ENCODE measurements around the gene LCLAT1.

Gene LCLAT1

GRCh38 chr2:30514848-30515435, 67.9 kb downstream of the LCLAT1 start:
- no peak for DNase-seq (ENCODE audit: low read depth, low spot score)

- DNase-seq (ENCODE audit: low read depth, low spot score) = no peak
Observed at GRCh38 chr2:30516166-30516565, 69.1 kb downstream of the LCLAT1 start.

GRCh38 chr2:30519796-30520195, 72.8 kb downstream of the LCLAT1 start:
- DNase-seq (ENCODE audit: low read depth, low spot score) = no peak

GRCh38 chr2:30522421-30522820, 75.4 kb downstream of the LCLAT1 start:
- DNase-seq (ENCODE audit: low read depth, low spot score) = no peak

- DNase-seq (ENCODE audit: low read depth, low spot score) = no peak
Observed at GRCh38 chr2:30527411-30527810, 80.4 kb downstream of the LCLAT1 start.

GRCh38 chr2:30527859-30528258, 80.8 kb downstream of the LCLAT1 start:
- DNase-seq (ENCODE audit: low read depth, low spot score) = no peak

- no peak for DNase-seq (ENCODE audit: low read depth, low spot score)
Observed at GRCh38 chr2:30530346-30530745, 83.3 kb downstream of the LCLAT1 start.

GRCh38 chr2:30541680-30542079, 94.6 kb downstream of the LCLAT1 start:
- DNase-seq (ENCODE audit: low read depth, low spot score) = no peak

GRCh38 chr2:30545875-30546274, 98.8 kb downstream of the LCLAT1 start:
- no peak for DNase-seq (ENCODE audit: low read depth, low spot score)

- DNase-seq (ENCODE audit: low read depth, low spot score) = no peak
Observed at GRCh38 chr2:30548386-30548785, 101.3 kb downstream of the LCLAT1 start.

GRCh38 chr2:30549096-30549495, 102.0 kb downstream of the LCLAT1 start:
- DNase-seq (ENCODE audit: low read depth, low spot score) = no peak

GRCh38 chr2:30559544-30560275, 112.7 kb downstream of the LCLAT1 start:
- no peak for DNase-seq (ENCODE audit: low read depth, low spot score)

GRCh38 chr2:30561349-30561748, 114.3 kb downstream of the LCLAT1 start:
- DNase-seq (ENCODE audit: low read depth, low spot score) = no peak

GRCh38 chr2:30565851-30566358, 118.9 kb downstream of the LCLAT1 start:
- no peak for DNase-seq (ENCODE audit: low read depth, low spot score)

- no peak for DNase-seq (ENCODE audit: low read depth, low spot score)
Observed at GRCh38 chr2:30566631-30567030, 119.6 kb downstream of the LCLAT1 start.

- no peak for DNase-seq (ENCODE audit: low read depth, low spot score)
Observed at GRCh38 chr2:30567317-30567716, 120.3 kb downstream of the LCLAT1 start.

GRCh38 chr2:30569946-30570345, 122.9 kb downstream of the LCLAT1 start:
- no peak for DNase-seq (ENCODE audit: low read depth, low spot score)

GRCh38 chr2:30577151-30577550, 130.1 kb downstream of the LCLAT1 start:
- no peak for DNase-seq (ENCODE audit: low read depth, low spot score)

GRCh38 chr2:30580391-30580790, 133.3 kb downstream of the LCLAT1 start:
- DNase-seq (ENCODE audit: low read depth, low spot score) = no peak

GRCh38 chr2:30582521-30582920, 135.5 kb downstream of the LCLAT1 start:
- no peak for DNase-seq (ENCODE audit: low read depth, low spot score)

- DNase-seq (ENCODE audit: low read depth, low spot score) = no peak
Observed at GRCh38 chr2:30583204-30583749, 136.2 kb downstream of the LCLAT1 start.

GRCh38 chr2:30584116-30584515, 137.1 kb downstream of the LCLAT1 start:
- no peak for DNase-seq (ENCODE audit: low read depth, low spot score)

- no peak for DNase-seq (ENCODE audit: low read depth, low spot score)
Observed at GRCh38 chr2:30588994-30589393, 141.9 kb downstream of the LCLAT1 start.

Measured in activated CD4-positive, CD25-positive, alpha-beta regulatory T cell treated with anti-CD3 and anti-CD28 coated beads, Interleukin-2, amount 50 U/mL, for 16 hours (primary cell).